HepG2 (cell line): Measurements from ENCODE around the gene BBS12. TPM values are rescaled to one million over a fixed set of nuclear protein-coding genes. Genes with fewer than 3 reads are reported as not detected.

Experiments
- ARNTL ChIP-seq: sonication (generic); formaldehyde crosslinking; IDR thresholded peaks from 2 replicates; pipeline ENCODE4 v1.4.0; 2020; ENCODE audit warnings: mild to moderate bottlenecking, missing genetic modification reagents
- DNMT1 ChIP-seq: sonication (generic); formaldehyde crosslinking; IDR thresholded peaks from 2 replicates; pipeline ENCODE4 v1.5.1; 2020; ENCODE audit warnings: mild to moderate bottlenecking, missing genetic modification reagents
- E2F2 ChIP-seq: sonication (generic); formaldehyde crosslinking; IDR thresholded peaks from 2 replicates; pipeline ENCODE4 v1.4.0; 2020; ENCODE audit warnings: missing genetic modification reagents, borderline replicate concordance
- GLMP ChIP-seq: sonication (generic); formaldehyde crosslinking; IDR thresholded peaks from 2 replicates; pipeline ENCODE4 v1.9.0; 2021; ENCODE audit warnings: missing genetic modification reagents, mild to moderate bottlenecking, borderline replicate concordance
- HOXA7 ChIP-seq: sonication (generic); formaldehyde crosslinking; IDR thresholded peaks from 2 replicates; pipeline ENCODE4 v1.8.1; 2022; ENCODE audit warnings: mild to moderate bottlenecking, missing genetic modification reagents, moderate library complexity
- IKZF5 ChIP-seq: IDR thresholded peaks from 2 replicates; pipeline ENCODE4 v1.6.1; 2018; ENCODE audit warnings: missing genetic modification reagents, mild to moderate bottlenecking, missing compliant biosample characterization
- NFIC ChIP-seq: IDR thresholded peaks from 2 replicates; pipeline ENCODE4 v1.6.1; 2012; ENCODE audit warnings: mild to moderate bottlenecking, low read length, inconsistent platforms
- ONECUT2 ChIP-seq: sonication (generic); formaldehyde crosslinking; IDR thresholded peaks from 2 replicates; pipeline ENCODE4 v1.4.0; 2020; ENCODE audit warnings: missing genetic modification reagents
- SALL1 ChIP-seq: sonication (generic); formaldehyde crosslinking; IDR thresholded peaks from 2 replicates; pipeline ENCODE4 v1.8.0; 2022; ENCODE audit warnings: mild to moderate bottlenecking, missing genetic modification reagents
- SRSF9 ChIP-seq: fragments of 200-400 bp; formaldehyde crosslinking; IDR thresholded peaks from 2 replicates; pipeline ENCODE4 v1.6.1; 2018; ENCODE audit warnings: borderline replicate concordance, mild to moderate bottlenecking, low read depth, low read length; ENCODE audit not compliant: insufficient read depth, poor library complexity, severe bottlenecking
- TCF7L2 ChIP-seq: IDR thresholded peaks from 2 replicates; pipeline ENCODE4 v1.6.1; 2011; ENCODE audit warnings: mild to moderate bottlenecking, low read depth, low read length, moderate library complexity
- UBTF ChIP-seq: sonication (generic); formaldehyde crosslinking; IDR thresholded peaks from 2 replicates; pipeline ENCODE4 v1.4.0; 2020; ENCODE audit warnings: mild to moderate bottlenecking, missing genetic modification reagents
- ZNF432 ChIP-seq: sonication (generic); formaldehyde crosslinking; IDR thresholded peaks from 2 replicates; pipeline ENCODE4 v1.5.0; 2020; ENCODE audit warnings: missing genetic modification reagents, mild to moderate bottlenecking, borderline replicate concordance
- ZNF589 ChIP-seq: sonication (generic); formaldehyde crosslinking; conservative IDR thresholded peaks from 2 replicates; pipeline ENCODE4 v1.8.0; 2022; ENCODE audit warnings: mild to moderate bottlenecking, moderate library complexity, missing genetic modification reagents
- ZNF800 ChIP-seq: sonication (generic); formaldehyde crosslinking; IDR thresholded peaks from 2 replicates; pipeline ENCODE4 v1.4.0; 2020; ENCODE audit warnings: missing genetic modification reagents
- polyA plus RNA-seq, 8 experiments: library from polyadenylated mRNA; depleted of rRNA in 3 of 8; stranded (reverse) in 7 of 8; unstranded in 1 of 8; fragments of >200 nt; fragmentation: Illumina TruSeq in 4 of 8; extraction: Trizol in 4 of 8; gene quantifications; 2 replicates each; pipeline versions ENCODE4 v1.2.1 to v1.2.3, GENCODE V29; 2011 to 2016; ENCODE audit warnings: low read depth in 4 of 8, missing spikeins in 1 of 8, mixed read lengths in 1 of 8; ENCODE audit not compliant: insufficient read depth in 1 of 8
- total RNA-seq, 5 experiments: library from RNA; depleted of rRNA; stranded (reverse); fragments of >200 nt; fragmentation: Illumina TruSeq; extraction: Trizol; gene quantifications; 2 replicates each; pipeline ENCODE4 v1.2.3, GENCODE V29; 2016; ENCODE audit warnings: low read depth in 1 of 5

BBS12 gene
- total and polyA plus RNA-seq, 2 of the 13 experiments (the other 11 are each of a cell fraction or from before 2014, with no cell fraction given), result 0.32 to 1.7 TPM

- no peak; the same call in 1 of the 2 replicates for TF ChIP-seq UBTF
- no peak for TF ChIP-seq E2F2 (CRISPR knock-in tag)
- no peak for TF ChIP-seq DNMT1 (CRISPR knock-in tag)
- TF ChIP-seq ONECUT2 (CRISPR knock-in tag), result no peak
- TF ChIP-seq NFIC, result no peak
- no peak for TF ChIP-seq SRSF9
- no peak for TF ChIP-seq ZNF589 (CRISPR knock-in tag)
- no peak for TF ChIP-seq TCF7L2
- 0 out of 2 replicates have a peak, but pooled peaks have one; percentile 49 for TF ChIP-seq ZNF800 (CRISPR knock-in tag)
- TF ChIP-seq IKZF5 (CRISPR knock-in tag), result no peak
- no peak for TF ChIP-seq ZNF432 (CRISPR knock-in tag)
- no peak for TF ChIP-seq ARNTL (CRISPR knock-in tag)
- peak; percentile 67; the same call in 1 of the 2 replicates for TF ChIP-seq SALL1 (CRISPR knock-in tag)
- TF ChIP-seq GLMP (CRISPR knock-in tag), result no peak
- no peak for TF ChIP-seq HOXA7
These were observed at the start of gene BBS12 (continued) for GRCh38 chr4:122732329-122733026.
